ENCODE results near the gene ZNF416.
A peak's percentile ranks its signal among the peaks of the same experiment; 100 is the strongest.

ZNF416 gene

GRCh38 chr19:57558525-57558924, 20.2 kb downstream of the ZNF416 start:
- DNase-seq, result no peak

GRCh38 chr19:57557659-57558058, 21.1 kb downstream of the ZNF416 start:
- DNase-seq, result no peak

GRCh38 chr19:57552432-57552831, 26.3 kb downstream of the ZNF416 start:
- DNase-seq, result no peak

- no peak for DNase-seq
These were observed 32.2 kb downstream of the ZNF416 start for GRCh38 chr19:57546513-57546912.

- DNase-seq, result no peak
These were observed 40.7 kb downstream of the ZNF416 start for GRCh38 chr19:57537953-57538547.

- DNase-seq, result peak; percentile 94
These were observed 51.4 kb downstream of the ZNF416 start, which contains the start of gene ZNF549 for GRCh38 chr19:57527136-57527881. TSS of gene ZNF549 (plus strand) at chr19:57527356. CDS start at chr19:57527574, 218 bp downstream.

Measured in NCI-H510A (cell line).